GM12878 (cell line): ENCODE results near the gene KIF9. TPM values are rescaled to one million over a fixed set of nuclear protein-coding genes. Genes with fewer than 3 reads are reported as not detected.

ENCODE experiments used
- ATAC-seq: fragments of 200-7000 bp; cut with Tn5 transposase; 3 replicates; pipeline ENCODE4 v1.9.1; 2020; ENCODE audit warnings: mild to moderate bottlenecking, moderate library complexity
- BruUV-seq: library from RNA; stranded (reverse); fragments of 400-500 nt; replicated peaks from 2 replicates; lab custom pipeline; 2021; lab: Mats Ljungman, UMichigan
- CTCF ChIA-PET: fragments of 300-600 bp; sonication (Branson Sonifier 250); formaldehyde crosslinking; extraction: SDS; loops from one replicate; lab custom pipeline; 2021; ENCODE audit warnings: inconsistent platforms; lab: Yijun Ruan, JAX
- POLR2A ChIA-PET: fragments of 350-600 bp; formaldehyde crosslinking; extraction: SDS; loops from one replicate; lab custom pipeline; 2021; ENCODE audit warnings: inconsistent platforms; lab: Charles Lee
- RAD21 ChIA-PET: fragments of 300-600 bp; sonication (Branson Sonifier 250); formaldehyde crosslinking; loops from one replicate; lab custom pipeline; 2023; ENCODE audit warnings: antibody characterized with exemption; ENCODE audit not compliant: unreplicated experiment; lab: Charles Lee
- SMC1A ChIA-PET: fragments of 300-600 bp; sonication (Branson Sonifier 250); formaldehyde crosslinking; loops from one replicate; lab custom pipeline; 2023; ENCODE audit not compliant: unreplicated experiment, uncharacterized antibody; lab: Charles Lee
- DNase-seq: peaks from one replicate; pipeline ENCODE4 v3.0.0-alpha.2; 2011; ENCODE audit warnings: low read depth, low spot score
- FAIRE-seq: peaks from 3 replicates; lab custom pipeline; 2011; peaks lifted over from hg19 to GRCh38; lab: Jason Lieb, UNC
- H2AFZ ChIP-seq: 2 replicates; pipeline ENCODE4 v1.6.0; 2011; ENCODE audit warnings: low read depth, low read length, control low read depth; ENCODE audit not compliant: control insufficient read depth
- H3K27ac ChIP-seq: 2 replicates; pipeline ENCODE4 v1.5.1; 2011; ENCODE audit warnings: control low read depth; ENCODE audit not compliant: control insufficient read depth, insufficient read depth
- H3K27me3 ChIP-seq, 2 experiments: replicated peaks in 1 of 2; 2 replicates each; pipeline versions ENCODE4 v1.6.0 to v1.6.1; 2011; ENCODE audit warnings: low read length in 1 of 2; ENCODE audit not compliant: control insufficient read depth in 2 of 2, insufficient read depth in 2 of 2
- H3K36me3 ChIP-seq, 2 experiments: 2 replicates each; pipeline ENCODE4 v1.5.1; 2011; ENCODE audit warnings: low read length in 1 of 2; ENCODE audit not compliant: control insufficient read depth in 2 of 2, insufficient read depth in 2 of 2
- H3K4me1 ChIP-seq: 2 replicates; pipeline ENCODE4 v1.6.1; 2011; ENCODE audit warnings: mild to moderate bottlenecking, low read length, moderate library complexity, mixed read lengths; ENCODE audit not compliant: control insufficient read depth, insufficient read depth
- H3K4me2 ChIP-seq: 2 replicates; pipeline ENCODE4 v1.6.0; 2011; ENCODE audit warnings: control low read depth; ENCODE audit not compliant: control insufficient read depth, insufficient read depth
- H3K4me3 ChIP-seq: fragments of 200-600 bp; sonication (generic); 2 replicates; pipeline ENCODE4 v1.5.1; 2016
- H3K79me2 ChIP-seq: 2 replicates; pipeline ENCODE4 v1.6.0; 2011; ENCODE audit warnings: low read length; ENCODE audit not compliant: control insufficient read depth, insufficient read depth
- H3K9ac ChIP-seq: 2 replicates; pipeline ENCODE4 v1.8.0; 2011; ENCODE audit warnings: low read length, control low read depth, mixed read lengths; ENCODE audit not compliant: control insufficient read depth, insufficient read depth
- H3K9me3 ChIP-seq: replicated peaks from 3 replicates; pipeline ENCODE4 v1.5.1; 2011; ENCODE audit warnings: mild to moderate bottlenecking, low read length; ENCODE audit not compliant: control insufficient read depth, insufficient read depth
- H4K20me1 ChIP-seq: 2 replicates; pipeline ENCODE4 v1.6.0; 2011; ENCODE audit not compliant: control insufficient read depth, insufficient read depth
- CHD4 ChIP-seq: fragments of 200-600 bp; sonication (generic); IDR thresholded peaks from 2 replicates; pipeline ENCODE4 v1.6.1; 2016; ENCODE audit warnings: mild to moderate bottlenecking
- CREB1 ChIP-seq: IDR thresholded peaks from 2 replicates; pipeline ENCODE4 v1.6.1; 2012; ENCODE audit warnings: low read depth, mild to moderate bottlenecking, inconsistent platforms
- MLLT1 ChIP-seq: fragments of 450-650 bp; IDR thresholded peaks from 2 replicates; pipeline ENCODE4 v1.6.1; 2016; ENCODE audit warnings: mild to moderate bottlenecking
- PKNOX1 ChIP-seq: fragments of 450-650 bp; IDR thresholded peaks from 2 replicates; pipeline ENCODE4 v1.6.1; 2016; ENCODE audit warnings: mild to moderate bottlenecking
- PRDM15 ChIP-seq: fragments of 450-650 bp; formaldehyde crosslinking; IDR thresholded peaks from 2 replicates; pipeline ENCODE4 v1.4.0; 2020; ENCODE audit warnings: mild to moderate bottlenecking, moderate library complexity
- RELB ChIP-seq: fragments of 450-650 bp; IDR thresholded peaks from 2 replicates; pipeline ENCODE4 v1.6.1; 2017; ENCODE audit warnings: low read depth, mild to moderate bottlenecking, moderate library complexity
- SMC3 ChIP-seq: IDR thresholded peaks from 2 replicates; pipeline ENCODE4 v1.6.1; 2011; ENCODE audit warnings: low read length, improper control_type of control experiment, borderline replicate concordance
- YY1 ChIP-seq: IDR thresholded peaks from 2 replicates; pipeline ENCODE4 v1.6.1; 2011; ENCODE audit warnings: low read depth, mild to moderate bottlenecking, low read length
- WGBS: methylation state at CpG from one replicate; pipeline ENCODE4 v1.1.6; 2016; ENCODE audit warnings: low lambda C conversion rate; ENCODE audit not compliant: insufficient replicate concordance, insufficient coverage; ENCODE audit errors: missing lambda C conversion rate; 5-methylcytosine and 5-hydroxymethylcytosine counted together
- in situ Hi-C: fragments of 300-500 bp; cut with MboI; formaldehyde crosslinking; loops from 9 replicates; pipeline ENCODE4 v1.14.3; 2018; ENCODE audit warnings: mixed read lengths
- intact Hi-C: fragments of 100-400 bp; cut with micrococcal nuclease; formaldehyde crosslinking; loops from one replicate; pipeline ENCODE4 v1.14.2; 2022; ENCODE audit not compliant: unreplicated experiment
- polyA plus RNA-seq, 11 experiments: library from polyadenylated mRNA; depleted of rRNA in 4 of 11; unstranded in 6 of 11; stranded (reverse) in 5 of 11; fragments of >200 nt; fragmentation: Nextera tagmentation in 4 of 11; fragmentation: Illumina TruSeq in 1 of 11; extraction: Ambion mirVana in 4 of 11; extraction: Trizol in 1 of 11; gene quantifications; 1 replicate in 1 of 11; 2 replicates in 10 of 11; pipeline versions ENCODE4 v1.2.1 to v1.2.3, GENCODE V29; 2011 to 2016; ENCODE audit warnings: inconsistent platforms in 2 of 11, missing spikeins in 2 of 11, low read depth in 1 of 11
- total RNA-seq, 4 experiments: library from RNA; depleted of rRNA in 3 of 4; stranded (reverse); fragments of >200 nt in 3 of 4; fragmentation: Illumina TruSeq in 1 of 4; extraction: Trizol in 1 of 4; gene quantifications; 2 replicates each; pipeline versions ENCODE4 v1.2.1 to v1.2.3, GENCODE V29; 2013 to 2021

The KIF9 gene
- total and polyA plus RNA-seq, 10 of the 15 experiments (the other 5 are each of a cell fraction or from before 2014, with no cell fraction given): 3.0 to 10.2 (median 5.9) TPM

GRCh38 chr3:47295322-47295721 is 12.7 kb upstream of the KIF9 start:
- 71% methylated on average over 2 of the region's 2 CpGs for WGBS
- no peak overlapping the region for H3K27ac ChIP-seq

More at GRCh38 chr3:47295322-47295721, 12.7 kb upstream of the KIF9 start:
- no peaks in the 10 kb centered on the region for H3K27me3 ChIP-seq
- H3K9ac ChIP-seq: no peak overlapping the region
- no peak overlapping the region for H3K4me2 ChIP-seq
- ChIA-PET RAD21 (interaction anchor here (1.0 kb wide), 2 partner anchors 11 to 19 kb away, joined by 3 read pairs; no protein-coding TSS in a partner anchor), CTCF (interaction anchor here (1.0 to 5.5 kb wide), 3 partner anchors 8 to 130 kb away, joined by 4 to 35 read pairs (median 5); no protein-coding TSS in a partner anchor), SMC1A (interaction anchor here (0.9 to 6.8 kb wide), 7 partner anchors 8 to 131 kb away, joined by 3 to 68 read pairs (median 6); partner anchors contain the start of genes KIF9 and KLHL18), POLR2A (no interaction called here)
- H3K79me2 ChIP-seq: peaks cover 78% of the 10 kb centered on the region
- in situ Hi-C loops (no loop called here), intact Hi-C loops (no loop called here)
- peaks cover 0 to 16% of the 10 kb centered on the region in 2 experiments; a peak in 3 of 4 replicates for H3K36me3 ChIP-seq
- no TSS peak for BruUV-seq
- peaks cover 46% of the 10 kb centered on the region for H3K4me1 ChIP-seq
- no peak for FAIRE-seq
- H4K20me1 ChIP-seq: no peaks in the 10 kb centered on the region
- no peak for DNase-seq
- TF ChIP-seq SMC3 (no peak), CREB1 (no peak), CHD4 (no peak), PKNOX1 (no peak), MLLT1 (no peak), RELB (no peak), YY1 (no peak), PRDM15 (CRISPR knock-in tag) (no peak)
- no peak overlapping the region for H2AFZ ChIP-seq
- H3K4me3 ChIP-seq: no peak overlapping the region
- no peak for ATAC-seq
- no peaks in the 10 kb centered on the region for H3K9me3 ChIP-seq
